KOPT-K1 (cell line): Measurements from ENCODE around the gene OR10K2.
"Not testable (repeated sequence)": the region's sequence is repeated elsewhere in the genome, so short reads cannot be mapped to it uniquely, and the experiment has no call there.

ENCODE experiments used
- H3K27ac ChIP-seq: fragments of 200-600 bp; sonication (generic); 2 replicates; pipeline ENCODE4 v1.5.1; 2016; ENCODE audit warnings: antibody characterized with exemption, mild to moderate bottlenecking, low read depth, low read length; ENCODE audit not compliant: poor library complexity, severe bottlenecking
- H3K36me3 ChIP-seq: fragments of 200-600 bp; sonication (generic); 2 replicates; pipeline ENCODE4 v1.5.1; 2017; ENCODE audit warnings: antibody characterized with exemption, mild to moderate bottlenecking, low read length, moderate library complexity; ENCODE audit not compliant: insufficient read depth
- H3K9me3 ChIP-seq: fragments of 200-600 bp; sonication (generic); 2 replicates; pipeline ENCODE4 v1.5.1; 2017; ENCODE audit warnings: antibody characterized with exemption, low read length, mild to moderate bottlenecking; ENCODE audit not compliant: insufficient read depth, poor library complexity, severe bottlenecking

Gene OR10K2

GRCh38 chr1:158398818-158399514 is 27.1 kb downstream of the OR10K2 start, which contains the start of gene OR10T2:
Gene OR10T2, minus strand, starts transcription at chr1:158399466. Its CDS starts 0 bp downstream, at chr1:158399466.
- Histone ChIP-seq H3K9me3 (no peaks in the 10 kb centered on the region), H3K36me3 (no peaks in the 10 kb centered on the region), H3K27ac (peak within 1 kb of the TSS; percentile 96)

- peaks cover 15% of the 10 kb centered on the region for H3K9me3 ChIP-seq
- H3K27ac ChIP-seq = peak overlapping the region; percentile 96
- no peaks in the 10 kb centered on the region for H3K36me3 ChIP-seq
Observed at GRCh38 chr1:158396646-158397045, 29.4 kb downstream of the OR10K2 start.

- Histone ChIP-seq H3K36me3 (no peaks in the 10 kb centered on the region), H3K9me3 (peaks cover 15% of the 10 kb centered on the region), H3K27ac (peak overlapping the region; percentile 96)
Observed at GRCh38 chr1:158393476-158393875, 32.6 kb downstream of the OR10K2 start.

GRCh38 chr1:158391099-158391498 is 34.9 kb downstream of the OR10K2 start:
- peaks cover 18% of the 10 kb centered on the region for H3K9me3 ChIP-seq
- no peaks in the 10 kb centered on the region for H3K36me3 ChIP-seq
- H3K27ac ChIP-seq = peak overlapping the region; percentile 68

- Histone ChIP-seq H3K36me3 (no peaks in the 10 kb centered on the region), H3K27ac (peak overlapping the region; percentile 68), H3K9me3 (peaks cover 18% of the 10 kb centered on the region)
Observed at GRCh38 chr1:158390331-158390730, 35.7 kb downstream of the OR10K2 start.

- no peaks in the 10 kb centered on the region for H3K36me3 ChIP-seq
- H3K27ac ChIP-seq = no peak overlapping the region
- H3K9me3 ChIP-seq = peaks cover 59% of the 10 kb centered on the region
Observed at GRCh38 chr1:158374860-158375259, 51.2 kb downstream of the OR10K2 start.

GRCh38 chr1:158374101-158374500 is 51.9 kb downstream of the OR10K2 start:
- peaks cover 63% of the 10 kb centered on the region for H3K9me3 ChIP-seq
- H3K36me3 ChIP-seq, H3K27ac ChIP-seq: not testable (repeated sequence)

GRCh38 chr1:158371188-158371953 is 54.7 kb downstream of the OR10K2 start:
- Histone ChIP-seq H3K9me3 (peaks cover 63% of the 10 kb centered on the region), H3K27ac (no peak overlapping the region)

More at GRCh38 chr1:158371188-158371953, 54.7 kb downstream of the OR10K2 start:
- no peaks in the 10 kb centered on the region for H3K36me3 ChIP-seq
